LoVo (cell line): ENCODE measurements around the gene PRR15L.
"Not testable (repeated sequence)": the region's sequence is repeated elsewhere in the genome, so short reads cannot be mapped to it uniquely, and the experiment has no call there.

Experiments
- DNase-seq: peaks from one replicate; pipeline ENCODE4 v3.0.0-alpha.2; 2016; ENCODE audit warnings: low spot score

PRR15L gene

GRCh38 chr17:47935468-47935867 lies 22.2 kb downstream of the PRR15L start:
- not testable (repeated sequence) for DNase-seq

GRCh38 chr17:47934856-47935255 lies 22.8 kb downstream of the PRR15L start:
- no peak for DNase-seq

GRCh38 chr17:47931848-47932247 lies 25.8 kb downstream of the PRR15L start:
- DNase-seq = no peak

- DNase-seq = no peak
Measured at GRCh38 chr17:47929218-47930000, 28.3 kb downstream of the PRR15L start.

GRCh38 chr17:47928415-47928814 lies 29.3 kb downstream of the PRR15L start:
- no peak for DNase-seq

- no peak for DNase-seq
Measured at GRCh38 chr17:47927821-47928400, 29.8 kb downstream of the PRR15L start.

GRCh38 chr17:47925678-47925988 lies 32.0 kb downstream of the PRR15L start:
- DNase-seq = no peak

- DNase-seq = no peak
Measured at GRCh38 chr17:47924785-47925677, 32.7 kb downstream of the PRR15L start.

- DNase-seq = not testable (repeated sequence)
Measured at GRCh38 chr17:47919889-47920288, 37.8 kb downstream of the PRR15L start.

- DNase-seq = no peak
Measured at GRCh38 chr17:47918991-47919390, 38.7 kb downstream of the PRR15L start.

GRCh38 chr17:47918006-47918405 lies 39.7 kb downstream of the PRR15L start:
- no peak for DNase-seq

GRCh38 chr17:47917581-47917980 lies 40.1 kb downstream of the PRR15L start:
- DNase-seq = no peak

- DNase-seq = no peak
Measured at GRCh38 chr17:47916489-47917208, 41.0 kb downstream of the PRR15L start.

- no peak for DNase-seq
Measured at GRCh38 chr17:47915776-47916398, 41.8 kb downstream of the PRR15L start.

- no peak for DNase-seq
Measured at GRCh38 chr17:47914306-47914948, 43.3 kb downstream of the PRR15L start.

- DNase-seq = no peak
Measured at GRCh38 chr17:47913050-47913449, 44.6 kb downstream of the PRR15L start.

- no peak for DNase-seq
Measured at GRCh38 chr17:47907932-47908562, 49.6 kb downstream of the PRR15L start.

GRCh38 chr17:47906443-47906842 lies 51.2 kb downstream of the PRR15L start:
- no peak for DNase-seq

GRCh38 chr17:47905221-47905733 lies 52.4 kb downstream of the PRR15L start:
- DNase-seq = no peak

GRCh38 chr17:47902039-47902744 lies 55.5 kb downstream of the PRR15L start:
- DNase-seq = no peak
